Astrocyte (in vitro differentiated cells and primary cell): ENCODE results near the gene ZXDC. TPM values are rescaled to one million over a fixed set of nuclear protein-coding genes. Genes with fewer than 3 reads are reported as not detected.

ENCODE experiments used
- DNase-seq: peaks from one replicate; pipeline ENCODE4 v3.0.0-alpha.2; 2010; ENCODE audit warnings: low read depth
- FAIRE-seq: peaks from 2 replicates; lab custom pipeline; 2011; peaks lifted over from hg19 to GRCh38; lab: Jason Lieb, UNC
- H2AFZ ChIP-seq: 2 replicates; pipeline ENCODE4 v1.6.0; 2012; ENCODE audit warnings: low read depth, low read length, inconsistent platforms
- H3K27ac ChIP-seq: 2 replicates; pipeline ENCODE4 v1.5.1; 2011; ENCODE audit warnings: low read depth, low read length, inconsistent platforms
- H3K27me3 ChIP-seq: 2 replicates; pipeline ENCODE4 v1.6.0; 2011; ENCODE audit warnings: low read length, inconsistent platforms; ENCODE audit not compliant: insufficient read depth
- H3K36me3 ChIP-seq: 2 replicates; pipeline ENCODE4 v1.5.1; 2011; ENCODE audit warnings: low read length, inconsistent platforms; ENCODE audit not compliant: insufficient read depth
- H3K4me1 ChIP-seq: 2 replicates; pipeline ENCODE4 v1.5.1; 2011; ENCODE audit warnings: low read length, inconsistent platforms; ENCODE audit not compliant: insufficient read depth
- H3K4me2 ChIP-seq: 2 replicates; pipeline ENCODE4 v1.6.0; 2012; ENCODE audit warnings: low read length, inconsistent platforms
- H3K4me3 ChIP-seq: 2 replicates; pipeline ENCODE4 v1.5.1; 2011; ENCODE audit warnings: low read depth, mild to moderate bottlenecking, low read length, inconsistent platforms; ENCODE audit not compliant: insufficient read depth
- H3K79me2 ChIP-seq: 2 replicates; pipeline ENCODE4 v1.6.0; 2012; ENCODE audit warnings: mild to moderate bottlenecking, low read length, inconsistent platforms; ENCODE audit not compliant: insufficient read depth
- H3K9ac ChIP-seq: 2 replicates; pipeline ENCODE4 v1.6.0; 2012; ENCODE audit warnings: mild to moderate bottlenecking, low read length, inconsistent platforms
- H3K9me3 ChIP-seq: 2 replicates; pipeline ENCODE4 v1.5.1; 2012; ENCODE audit warnings: low read depth, mild to moderate bottlenecking, low read length, inconsistent platforms; ENCODE audit not compliant: insufficient read depth
- H4K20me1 ChIP-seq: 2 replicates; pipeline ENCODE4 v1.6.0; 2012; ENCODE audit warnings: low read length, inconsistent platforms; ENCODE audit not compliant: insufficient read depth
- H3K27ac Mint-ChIP-seq: one replicate; pipeline ENCODE4 v1.8.0; 2021; ENCODE audit warnings: mild to moderate bottlenecking, mixed read lengths; ENCODE audit not compliant: unreplicated experiment
- H3K27me3 Mint-ChIP-seq: one replicate; pipeline ENCODE4 v1.8.0; 2021; ENCODE audit warnings: low read depth, mixed read lengths; ENCODE audit not compliant: unreplicated experiment
- H3K36me3 Mint-ChIP-seq: one replicate; pipeline ENCODE4 v1.8.0; 2021; ENCODE audit warnings: low read depth, mixed read lengths; ENCODE audit not compliant: unreplicated experiment
- H3K4me1 Mint-ChIP-seq: one replicate; pipeline ENCODE4 v1.8.0; 2021; ENCODE audit warnings: low read depth, mixed read lengths; ENCODE audit not compliant: unreplicated experiment
- H3K4me3 Mint-ChIP-seq: one replicate; pipeline ENCODE4 v1.8.0; 2021; ENCODE audit warnings: mild to moderate bottlenecking, moderate library complexity, mixed read lengths; ENCODE audit not compliant: unreplicated experiment
- H3K9me3 Mint-ChIP-seq: one replicate; pipeline ENCODE4 v1.8.0; 2021; ENCODE audit warnings: mild to moderate bottlenecking, mixed read lengths; ENCODE audit not compliant: unreplicated experiment
- EZH2 ChIP-seq: IDR thresholded peaks from 2 replicates; pipeline ENCODE4 v1.6.1; 2012; ENCODE audit warnings: mild to moderate bottlenecking, low read length, inconsistent platforms; ENCODE audit not compliant: insufficient read depth
- total RNA-seq: library from RNA; stranded (reverse); gene quantifications from 2 replicates; pipeline ENCODE4 v1.2.1, GENCODE V29; 2021
- TF ChIP-seq, protein P1 (sequence below): IDR thresholded peaks from 2 replicates; pipeline ENCODE4 v1.5.1; 2011; ENCODE audit warnings: low read depth, mild to moderate bottlenecking, inconsistent platforms, low read length, moderate library complexity; ENCODE audit not compliant: insufficient read depth

ZXDC gene
- total RNA-seq, 1 donor from 2014 or later: 19.6 TPM

DNA sequence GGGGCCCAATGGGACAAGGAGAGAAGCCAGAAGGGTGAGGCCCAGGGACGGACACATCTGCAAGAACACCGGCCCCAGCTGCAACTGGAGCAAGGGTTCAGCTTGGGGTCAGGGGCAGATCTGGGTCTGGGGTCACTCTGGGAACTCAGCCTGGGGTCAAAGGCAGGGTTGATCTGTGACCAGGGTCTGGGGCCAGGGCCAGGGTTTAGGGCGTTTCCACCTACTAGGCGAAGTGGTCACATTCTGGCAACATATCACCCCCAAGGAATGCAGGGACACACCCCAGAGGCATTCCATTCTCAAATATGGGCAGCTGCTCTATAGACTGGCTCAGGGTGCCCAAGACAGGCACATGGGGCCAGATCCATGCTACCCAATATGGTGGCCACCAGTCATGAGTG lies 32.9 kb upstream of the ZXDC start:
- H3K27ac ChIP-seq: no peak overlapping the region
- no peaks in the 10 kb centered on the region for H3K27me3 ChIP-seq
- no peaks in the 10 kb centered on the region for H3K79me2 ChIP-seq
- DNase-seq: no peak
- peaks cover 1% of the 10 kb centered on the region for H3K4me1 Mint-ChIP-seq
- no peak overlapping the region for H3K4me3 ChIP-seq
- FAIRE-seq: no peak
- H3K27ac Mint-ChIP-seq: no peak overlapping the region
- H3K9me3 ChIP-seq: no peaks in the 10 kb centered on the region
- H3K4me2 ChIP-seq: no peak overlapping the region
- H3K36me3 Mint-ChIP-seq: no peaks in the 10 kb centered on the region
- H3K9ac ChIP-seq: no peak overlapping the region
- TF ChIP-seq, protein P1, sequence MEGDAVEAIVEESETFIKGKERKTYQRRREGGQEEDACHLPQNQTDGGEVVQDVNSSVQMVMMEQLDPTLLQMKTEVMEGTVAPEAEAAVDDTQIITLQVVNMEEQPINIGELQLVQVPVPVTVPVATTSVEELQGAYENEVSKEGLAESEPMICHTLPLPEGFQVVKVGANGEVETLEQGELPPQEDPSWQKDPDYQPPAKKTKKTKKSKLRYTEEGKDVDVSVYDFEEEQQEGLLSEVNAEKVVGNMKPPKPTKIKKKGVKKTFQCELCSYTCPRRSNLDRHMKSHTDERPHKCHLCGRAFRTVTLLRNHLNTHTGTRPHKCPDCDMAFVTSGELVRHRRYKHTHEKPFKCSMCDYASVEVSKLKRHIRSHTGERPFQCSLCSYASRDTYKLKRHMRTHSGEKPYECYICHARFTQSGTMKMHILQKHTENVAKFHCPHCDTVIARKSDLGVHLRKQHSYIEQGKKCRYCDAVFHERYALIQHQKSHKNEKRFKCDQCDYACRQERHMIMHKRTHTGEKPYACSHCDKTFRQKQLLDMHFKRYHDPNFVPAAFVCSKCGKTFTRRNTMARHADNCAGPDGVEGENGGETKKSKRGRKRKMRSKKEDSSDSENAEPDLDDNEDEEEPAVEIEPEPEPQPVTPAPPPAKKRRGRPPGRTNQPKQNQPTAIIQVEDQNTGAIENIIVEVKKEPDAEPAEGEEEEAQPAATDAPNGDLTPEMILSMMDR: no peak
- no peak for TF ChIP-seq EZH2
- H3K9me3 Mint-ChIP-seq: peaks cover 1% of the 10 kb centered on the region
- no peaks in the 10 kb centered on the region for H4K20me1 ChIP-seq
- no peaks in the 10 kb centered on the region for H3K36me3 ChIP-seq
- no peak overlapping the region for H2AFZ ChIP-seq
- no peak overlapping the region for H3K4me3 Mint-ChIP-seq
- H3K4me1 ChIP-seq: no peaks in the 10 kb centered on the region
- H3K27me3 Mint-ChIP-seq: peaks cover 30% of the 10 kb centered on the region

DNA sequence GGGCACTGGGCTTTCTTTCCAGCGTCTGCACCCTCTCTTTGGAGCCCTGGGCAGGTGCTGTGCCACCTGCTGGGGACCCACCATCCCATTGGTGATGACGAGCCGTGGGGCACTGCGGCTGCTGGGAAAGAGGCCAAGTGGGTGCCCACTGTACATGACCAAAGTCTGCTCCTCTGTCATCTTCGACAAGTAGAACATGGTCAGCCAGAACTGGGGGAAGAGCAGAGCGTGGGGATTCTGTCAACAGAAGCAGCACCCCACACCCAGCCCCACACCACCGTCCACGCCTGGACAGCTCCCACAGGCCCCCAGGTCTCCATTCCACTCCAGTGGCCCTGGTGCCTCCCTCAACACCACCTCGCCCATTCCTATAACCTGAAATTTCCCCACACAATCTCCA lies 32.2 kb upstream of the ZXDC start:
- Histone ChIP-seq H3K4me2 (no peak overlapping the region), H2AFZ (no peak overlapping the region), H3K4me3 (no peak overlapping the region), H3K9ac (no peak overlapping the region), H3K27me3 (no peaks in the 10 kb centered on the region), H3K79me2 (no peaks in the 10 kb centered on the region), H3K27ac (no peak overlapping the region), H3K36me3 (no peaks in the 10 kb centered on the region), H3K9me3 (no peaks in the 10 kb centered on the region), H4K20me1 (no peaks in the 10 kb centered on the region), H3K4me1 (no peaks in the 10 kb centered on the region)
- Mint-ChIP-seq H3K27me3 (peaks cover 30% of the 10 kb centered on the region), H3K4me1 (peaks cover 1% of the 10 kb centered on the region), H3K36me3 (no peaks in the 10 kb centered on the region), H3K4me3 (no peak overlapping the region), H3K27ac (no peak overlapping the region), H3K9me3 (peaks cover 1% of the 10 kb centered on the region)
- DNase-seq: no peak
- FAIRE-seq: no peak
- TF ChIP-seq EZH2: no peak
- TF ChIP-seq, protein P1: no peak

DNA sequence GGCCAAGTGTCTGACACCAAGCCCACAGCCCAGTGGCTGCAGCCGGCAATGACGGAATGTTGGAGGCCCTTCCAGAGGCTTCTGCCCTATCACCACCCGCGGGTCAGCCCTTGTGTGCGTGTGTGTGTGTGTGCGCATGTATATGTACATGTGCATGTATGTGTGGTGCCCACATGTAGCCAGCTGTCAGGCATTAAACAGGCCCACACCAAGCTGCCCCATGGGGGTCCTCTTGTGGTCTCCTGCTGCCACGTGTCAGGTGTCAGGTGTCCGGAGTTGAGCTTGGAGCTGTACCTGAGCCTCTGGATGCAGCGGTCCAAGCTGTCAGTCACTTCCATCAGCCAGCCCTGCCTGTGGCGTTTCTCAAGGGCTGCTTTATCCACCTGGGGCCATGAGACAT lies 28.0 kb upstream of the ZXDC start:
- Histone ChIP-seq H3K4me2 (no peak overlapping the region), H3K9ac (no peak overlapping the region), H3K9me3 (no peaks in the 10 kb centered on the region), H3K79me2 (no peaks in the 10 kb centered on the region), H3K36me3 (no peaks in the 10 kb centered on the region), H3K27ac (no peak overlapping the region), H3K4me3 (no peak overlapping the region), H3K4me1 (no peaks in the 10 kb centered on the region), H3K27me3 (no peaks in the 10 kb centered on the region), H2AFZ (no peak overlapping the region), H4K20me1 (no peaks in the 10 kb centered on the region)
- H3K4me3 Mint-ChIP-seq: no peak overlapping the region
- FAIRE-seq: no peak
- H3K4me1 Mint-ChIP-seq: peaks cover 1% of the 10 kb centered on the region
- peaks cover 23% of the 10 kb centered on the region for H3K27me3 Mint-ChIP-seq
- H3K9me3 Mint-ChIP-seq: peaks cover 1% of the 10 kb centered on the region
- H3K36me3 Mint-ChIP-seq: no peaks in the 10 kb centered on the region
- no peak overlapping the region for H3K27ac Mint-ChIP-seq
- DNase-seq: no peak
- TF ChIP-seq, protein P1: no peak
- TF ChIP-seq EZH2: no peak
